NCI-H128 (cell line): ENCODE data around the gene CELSR1.

Experiments used
- DNase-seq: peaks from one replicate; lab custom pipeline; 2025; ENCODE audit not compliant: unreplicated experiment; lab: John Stamatoyannopoulos, UW

CELSR1 gene

DNA sequence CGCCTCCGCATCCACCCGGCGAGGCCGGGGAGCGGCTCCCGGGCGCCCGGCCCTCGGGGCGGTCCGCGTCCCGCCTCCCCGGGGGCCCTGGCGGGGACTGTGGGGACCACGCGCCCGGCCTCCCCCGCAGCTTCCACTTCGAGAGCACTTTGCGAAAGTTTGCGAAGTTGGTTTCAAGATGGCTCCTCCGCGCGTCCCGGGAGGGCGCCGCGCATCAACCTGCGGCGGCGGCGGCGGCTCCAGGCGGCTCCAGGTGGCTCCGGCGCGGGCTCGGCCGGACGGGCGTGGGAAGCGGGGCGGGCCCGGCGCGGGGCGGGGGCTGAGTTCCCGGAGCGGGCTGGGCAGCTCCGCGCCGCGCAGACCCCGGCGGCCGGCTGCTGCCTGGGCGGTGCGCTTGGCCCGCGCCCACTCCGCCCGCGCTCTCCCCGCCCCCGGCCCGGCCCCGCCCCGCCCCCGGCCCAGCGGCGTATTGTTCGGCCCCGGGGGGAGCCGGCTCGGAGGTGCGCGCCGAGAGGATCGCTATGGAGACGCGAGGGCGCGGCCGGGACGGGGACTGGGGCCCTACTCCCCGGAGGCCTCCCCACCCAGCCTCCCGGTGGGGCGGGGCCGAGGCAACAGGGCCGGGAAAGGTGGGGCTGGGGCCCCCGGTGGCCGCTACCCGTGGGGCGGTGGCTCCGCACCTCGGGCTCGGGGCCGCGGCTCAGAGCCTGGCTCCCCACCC lies at the start of gene CELSR1:
CELSR1 (minus strand) TSS at position 396 of the 721 bp plus-strand sequence. CDS start 450 bp downstream, outside the sequence.
- DNase-seq, result no peak

DNA sequence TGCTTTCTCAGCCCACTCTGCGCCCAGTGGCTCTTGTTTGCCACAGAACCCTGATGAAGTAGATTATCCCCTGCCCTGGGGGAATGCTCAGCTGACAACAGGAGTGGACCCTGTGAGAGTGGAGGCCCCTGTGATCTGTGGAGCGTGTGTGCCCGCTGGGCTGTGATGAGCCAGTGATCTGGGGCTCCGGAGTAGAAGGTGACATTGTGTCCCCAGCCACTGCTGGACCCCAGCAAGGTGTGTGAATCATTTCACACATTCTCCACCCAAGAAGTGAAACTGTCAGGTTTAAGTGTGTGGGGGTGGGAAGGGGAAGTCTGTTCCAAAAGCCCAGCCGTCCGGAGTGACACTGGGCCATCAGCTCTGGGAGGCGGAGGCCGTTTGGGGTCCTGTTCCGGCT lies 49.6 kb upstream of the CELSR1 start:
- no peak for DNase-seq

GRCh38 chr22:46586531-46587011 lies 49.2 kb upstream of the CELSR1 start:
- DNase-seq, result no peak

DNA sequence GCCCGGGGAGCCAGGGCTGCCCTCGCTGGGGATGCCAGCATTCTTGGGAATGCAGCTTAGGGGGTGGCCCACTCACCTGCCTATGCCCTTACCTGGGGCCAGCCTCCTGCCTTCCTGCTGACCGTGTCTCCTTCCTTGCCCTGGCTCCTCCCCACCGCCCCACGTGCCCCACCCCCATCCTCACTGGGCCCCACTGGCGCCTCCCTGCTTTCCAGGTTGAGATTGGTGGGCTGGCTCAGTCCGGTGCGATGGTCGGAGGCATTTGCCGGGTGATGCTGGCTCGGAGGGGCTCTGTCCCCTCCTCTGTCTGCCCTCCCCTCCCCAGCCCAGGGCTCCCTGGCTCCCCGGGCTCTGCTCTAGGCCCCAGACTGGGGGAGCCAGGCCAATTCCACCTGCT lies 48.7 kb upstream of the CELSR1 start:
- DNase-seq, result no peak

GRCh38 chr22:46585340-46586122 lies 48.1 kb upstream of the CELSR1 start:
- no peak for DNase-seq

GRCh38 chr22:46584081-46584921 lies 46.9 kb upstream of the CELSR1 start:
- DNase-seq, result no peak

DNA sequence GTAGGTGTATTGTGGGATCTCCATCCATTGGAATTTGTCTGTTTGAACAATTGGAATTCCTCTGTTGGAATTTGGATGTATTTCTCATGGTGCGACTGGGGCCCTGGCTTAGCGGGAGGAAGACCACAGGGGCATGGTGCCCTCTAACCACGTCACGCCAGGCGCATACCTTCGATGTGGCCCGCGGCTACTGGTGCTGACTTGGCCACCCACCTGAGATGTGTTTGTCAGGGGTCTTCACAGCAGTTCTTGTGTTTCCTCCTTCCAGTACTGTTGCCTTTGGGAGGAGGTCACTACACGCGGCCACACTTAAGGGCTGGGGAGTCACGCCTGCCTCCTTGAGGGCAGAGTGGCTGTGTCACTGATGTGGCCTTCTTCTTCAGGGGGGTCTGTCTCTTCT lies 46.2 kb upstream of the CELSR1 start:
- DNase-seq, result no peak

GRCh38 chr22:46582281-46582933 lies 45.0 kb upstream of the CELSR1 start:
- DNase-seq, result no peak

- DNase-seq, result no peak
Measured at GRCh38 chr22:46581538-46582244, 44.3 kb upstream of the CELSR1 start.

DNA sequence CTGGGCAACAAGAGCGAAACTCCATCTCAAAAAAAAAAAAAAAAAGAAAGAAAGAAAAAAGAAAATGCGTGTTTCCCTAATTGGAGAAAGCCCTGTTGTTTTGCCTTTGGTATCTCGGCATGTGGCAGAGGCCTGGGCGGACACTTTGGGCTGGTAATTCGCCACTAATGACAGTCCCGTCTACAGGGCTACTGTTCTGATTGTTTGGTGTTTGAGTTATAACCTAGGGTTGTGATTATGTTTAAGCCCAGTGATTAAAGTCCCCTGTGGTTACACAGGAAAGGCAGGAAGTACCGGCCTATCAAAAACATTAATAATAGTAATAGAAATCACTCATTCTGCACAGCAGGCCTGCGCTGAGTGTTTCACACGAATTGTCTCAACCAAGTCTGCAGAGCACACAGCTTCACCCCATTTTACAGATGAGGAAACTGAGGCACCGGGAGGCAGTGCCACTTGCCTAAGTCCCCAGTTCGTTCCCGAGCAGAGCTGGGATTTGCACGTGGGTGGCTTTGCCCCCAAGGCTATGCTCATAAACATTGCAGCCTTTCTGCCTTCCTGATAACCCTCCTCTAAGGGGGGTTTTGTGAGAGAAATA lies 43.6 kb upstream of the CELSR1 start:
- no peak for DNase-seq

- no peak for DNase-seq
Measured at GRCh38 chr22:46579751-46580449, 42.5 kb upstream of the CELSR1 start.

GRCh38 chr22:46578824-46579561 lies 41.6 kb upstream of the CELSR1 start:
- no peak for DNase-seq

- DNase-seq, result no peak
Measured at GRCh38 chr22:46578251-46578823, 40.9 kb upstream of the CELSR1 start.

DNA sequence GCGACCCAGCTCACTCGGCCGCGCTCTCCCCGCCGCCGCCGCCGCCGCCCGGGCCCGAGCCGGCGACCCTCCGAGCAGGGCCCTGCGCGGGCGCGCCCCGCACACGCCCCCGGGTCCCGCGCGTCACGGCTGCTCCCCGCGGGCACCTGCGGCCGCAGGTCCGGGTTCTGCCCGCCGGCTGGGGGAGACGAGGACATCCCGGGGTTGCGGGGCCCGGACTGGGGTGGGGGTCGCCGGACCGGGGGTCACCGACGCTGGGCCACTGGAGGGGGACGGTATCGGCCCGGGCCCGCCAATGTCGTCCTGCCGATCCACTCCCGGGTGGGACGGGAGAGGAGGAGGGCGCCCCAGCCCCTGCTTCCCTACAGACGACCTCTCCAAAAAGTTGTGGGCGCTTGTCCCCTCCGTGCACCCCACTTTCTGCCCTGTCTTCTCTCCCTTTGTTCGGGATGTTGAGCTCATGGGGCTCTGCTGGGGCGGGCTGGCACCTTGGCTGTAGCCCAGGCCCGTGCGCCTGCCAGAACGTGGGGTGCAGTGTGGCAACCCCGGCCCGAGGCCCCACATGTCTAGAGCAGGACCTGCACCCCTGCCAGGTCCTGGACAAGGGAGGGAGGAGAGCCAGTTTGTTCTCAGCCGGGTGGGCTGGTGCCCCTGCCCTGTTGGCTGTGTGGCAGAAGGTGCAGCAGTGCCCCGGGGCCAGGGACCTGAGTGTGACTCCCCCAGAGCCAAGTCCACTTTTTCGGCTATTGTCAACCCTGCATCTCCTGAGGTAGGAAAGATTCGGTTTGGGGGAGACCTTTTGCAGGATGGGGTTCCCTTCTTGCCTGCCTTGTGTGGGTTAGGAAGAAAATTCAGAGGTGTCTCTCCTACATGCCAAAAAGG lies 40.2 kb upstream of the CELSR1 start:
- DNase-seq, result no peak

DNA sequence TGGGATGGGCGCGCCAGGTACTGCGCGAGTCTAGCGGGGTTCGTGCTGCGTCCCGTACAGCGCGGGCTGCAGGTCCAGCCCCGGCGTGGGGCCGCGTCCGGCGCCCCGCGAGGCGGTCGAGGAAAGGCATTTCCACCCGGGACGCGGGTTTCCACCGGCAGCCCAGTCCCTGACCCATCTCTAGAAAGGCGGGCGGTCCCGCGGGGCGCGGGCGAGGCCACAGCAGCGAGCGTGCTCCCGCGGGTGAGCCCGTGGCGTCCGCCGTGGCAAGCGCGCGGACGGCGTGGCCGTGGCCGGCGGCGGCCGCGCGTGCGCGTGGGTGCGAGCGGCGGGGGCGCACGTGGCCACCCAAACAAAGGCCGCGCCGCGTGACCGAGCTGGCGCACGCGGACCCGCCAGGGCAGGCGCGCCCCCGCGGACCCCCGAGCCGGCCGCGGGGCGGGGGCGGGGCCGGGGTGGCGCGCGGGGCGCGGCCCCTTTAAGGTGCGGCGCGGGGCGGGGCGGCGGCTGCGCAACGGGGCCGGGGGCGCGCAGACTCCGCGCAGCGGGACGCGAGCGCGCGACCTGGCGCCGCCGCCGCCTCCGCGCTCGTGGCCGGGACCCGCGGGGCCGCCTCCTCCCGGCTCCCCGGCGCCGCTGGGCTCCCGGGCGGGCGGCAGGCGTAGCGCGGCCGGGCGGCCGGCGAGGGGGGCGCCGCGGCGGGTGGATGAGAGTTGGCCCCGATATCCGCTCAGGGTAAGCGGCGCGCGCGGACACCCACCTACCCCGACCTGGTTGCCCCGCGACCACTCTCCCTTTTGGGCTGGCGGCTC lies 39.3 kb upstream of the CELSR1 start:
- no peak for DNase-seq

- no peak for DNase-seq
Measured at GRCh38 chr22:46575911-46576555, 38.6 kb upstream of the CELSR1 start.
